Activated T-cell treated with anti-CD3 and anti-CD28 coated beads for 48 hours (primary cell): ENCODE measurements around the gene KAT2A.

Experiments
- DNase-seq: peaks from one replicate; pipeline ENCODE4 v3.0.0-alpha.2; 2020; ENCODE audit warnings: low read depth

KAT2A gene

GRCh38 chr17:42094375-42095069 lies 26.6 kb downstream of the KAT2A start:
- DNase-seq, result no peak

- DNase-seq, result no peak
Measured at GRCh38 chr17:42092939-42093338, 28.2 kb downstream of the KAT2A start.

- DNase-seq, result no peak
Measured at GRCh38 chr17:42090964-42091790, 30.0 kb downstream of the KAT2A start.

GRCh38 chr17:42088736-42089135 lies 32.4 kb downstream of the KAT2A start:
- no peak for DNase-seq

- DNase-seq, result no peak
Measured at GRCh38 chr17:42087736-42088705, 33.1 kb downstream of the KAT2A start.

GRCh38 chr17:42087042-42087701 lies 34.0 kb downstream of the KAT2A start:
- DNase-seq, result no peak

- DNase-seq, result no peak
Measured at GRCh38 chr17:42081516-42082129, 39.5 kb downstream of the KAT2A start.

GRCh38 chr17:42079541-42079940 lies 41.6 kb downstream of the KAT2A start:
- no peak for DNase-seq

- DNase-seq, result no peak
Measured at GRCh38 chr17:42078396-42079043, 42.6 kb downstream of the KAT2A start.

GRCh38 chr17:42077755-42078154 lies 43.4 kb downstream of the KAT2A start:
- no peak for DNase-seq

- no peak for DNase-seq
Measured at GRCh38 chr17:42076797-42077559, 44.2 kb downstream of the KAT2A start.

- DNase-seq, result no peak
Measured at GRCh38 chr17:42075789-42076188, 45.4 kb downstream of the KAT2A start.

GRCh38 chr17:42072323-42073187 lies 48.6 kb downstream of the KAT2A start:
- no peak for DNase-seq

- DNase-seq, result no peak
Measured at GRCh38 chr17:42071810-42072209, 49.4 kb downstream of the KAT2A start.

- no peak for DNase-seq
Measured at GRCh38 chr17:42068979-42069378, 52.2 kb downstream of the KAT2A start.

- peak; percentile 68 for DNase-seq
Measured at GRCh38 chr17:42067371-42068091, 53.6 kb downstream of the KAT2A start.

- no peak for DNase-seq
Measured at GRCh38 chr17:42065201-42065600, 56.0 kb downstream of the KAT2A start.
